ENCODE data around the gene TMEM42. TPM values are rescaled to one million over a fixed set of nuclear protein-coding genes. Genes with fewer than 3 reads are reported as not detected.

TMEM42 gene
- total and polyA plus RNA-seq, 2 of the 13 experiments (the other 11 are each of a cell fraction or from before 2014, with no cell fraction given): 5.5 to 24.5 TPM

- no TSS peak for BruUV-seq (replicated peaks)
- Histone ChIP-seq H3K4me3 (replicated peaks in 1 of 3; ENCODE audit: insufficient read depth in 1 of 3, low read depth in 2 of 3, low read length in 3 of 3) (no peak overlapping the region), H3K79me2 (ENCODE audit: insufficient read depth, low read length) (no peaks in the 10 kb centered on the region), H3K4me1 (ENCODE audit: insufficient read depth, low read length) (peaks cover 9% of the 10 kb centered on the region; the same call in 1 of the 2 replicates), H3K9ac (ENCODE audit: insufficient read depth, low read depth, low read length) (no peak overlapping the region), H3K36me3 (replicated peaks in 1 of 2; ENCODE audit: control insufficient read depth in 1 of 2, insufficient read depth in 2 of 2, low read length in 2 of 2) (no peaks in the 10 kb centered on the region), H3K4me2 (ENCODE audit: low read depth, low read length) (no peak overlapping the region), H3K27me3 (ENCODE audit: control insufficient read depth in 1 of 2, insufficient read depth in 2 of 2, low read length in 2 of 2) (peaks cover 0 to 16% of the 10 kb centered on the region in 2 experiments; a peak in 1 of 5 replicates), H4K20me1 (ENCODE audit: insufficient read depth, low read length) (no peaks in the 10 kb centered on the region), H3K9me3 (ENCODE audit: low read length) (no peaks in the 10 kb centered on the region), H2AFZ (ENCODE audit: low read length) (no peak overlapping the region), H3K27ac (ENCODE audit: extremely low read length, insufficient read depth, low read length) (no peak overlapping the region)
- FAIRE-seq: no peak
- ChIA-PET CTCF (ENCODE audit: low intra/inter-chr PET ratio, low total read pairs) (no interaction called here), POLR2A (no interaction called here)
- ATAC-seq: no peak
- no peak for TF ChIP-seq CEBPB (IDR thresholded peaks at IDR 0.05; ENCODE audit: borderline replicate concordance, low read depth, low read length)
- TF ChIP-seq ZBTB46 (CRISPR knock-in tag; IDR thresholded peaks at IDR 0.05; ENCODE audit: borderline replicate concordance): no peak
- TF ChIP-seq ZNF564 (CRISPR knock-in tag; IDR thresholded peaks at IDR 0.05): peak; percentile 99
- peak; percentile 30 for TF ChIP-seq CTCF (CRISPR knock-in tag; IDR thresholded peaks at IDR 0.05)
- TF ChIP-seq ZNF503 (CRISPR knock-in tag; IDR thresholded peaks at IDR 0.05): no peak
- TF ChIP-seq STAG1 (CRISPR knock-in tag; IDR thresholded peaks at IDR 0.05): 0 out of 2 replicates have a peak, but pooled peaks have one; percentile 9
- intact Hi-C loops (cut with micrococcal nuclease; ENCODE audit: unreplicated experiment): no loop called here
- DNase-seq (ENCODE audit: low spot score): no peak
- WGBS (ENCODE audit: low lambda C conversion rate): no CpG with 5 or more reads among the region's 5 CpGs
- in situ Hi-C loops (cut with HindIII; ENCODE audit: extremely low pct_ligation_motif_present, low pct_unique_long_range_greater_than_20kb): no loop called here
Measured at GRCh38 chr3:44883213-44883955, 21.7 kb downstream of the TMEM42 start.
